ENCODE measurements around the gene CCDC74A.
"Not testable (repeated sequence)": the region's sequence is repeated elsewhere in the genome, so short reads cannot be mapped to it uniquely, and the experiment has no call there.

Gene CCDC74A

DNA sequence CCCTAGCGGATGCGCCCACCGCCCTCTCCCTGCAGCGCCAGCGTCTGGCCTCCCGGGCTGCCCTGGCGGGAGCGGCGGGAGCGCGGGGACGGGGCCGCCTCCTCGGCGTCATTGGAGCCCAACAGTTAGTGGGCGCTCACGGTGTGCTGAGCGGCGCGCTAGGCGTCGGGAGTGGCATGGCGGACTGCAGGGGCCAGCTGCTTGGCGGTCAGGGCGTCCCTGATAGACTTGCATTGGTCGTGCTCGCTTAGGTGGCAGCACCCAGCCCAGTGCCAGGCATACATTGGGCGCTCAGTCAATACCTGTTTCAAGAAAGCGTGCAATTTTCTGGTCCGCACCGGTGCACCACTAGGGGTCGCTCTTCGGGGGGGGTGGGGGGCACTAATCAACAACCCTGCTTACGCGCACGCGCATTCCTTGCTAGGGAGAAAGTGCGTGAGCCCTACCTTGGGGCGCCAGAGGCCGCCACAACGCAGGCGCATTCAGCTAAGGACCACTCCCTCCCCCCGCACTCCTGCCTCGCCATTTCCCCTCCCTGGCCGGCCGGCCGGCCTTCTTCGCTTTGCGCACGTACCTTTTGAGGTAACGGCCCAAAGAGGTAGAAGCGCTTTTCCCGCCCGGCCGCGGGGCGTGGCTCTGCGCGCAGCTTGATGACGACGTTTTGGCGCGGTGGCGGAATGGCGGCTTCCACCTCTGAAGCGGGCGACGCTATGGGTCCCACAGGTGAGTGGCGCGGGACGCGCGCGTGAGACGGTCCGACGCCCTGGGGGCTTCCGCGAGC lies 35.1 kb upstream of the CCDC74A start:
- peak; percentile 81 for ATAC-seq
- Mint-ChIP-seq H3K9me3 (no peaks in the 10 kb centered on the region), H3K4me1 (peaks cover 44% of the 10 kb centered on the region)

DNA sequence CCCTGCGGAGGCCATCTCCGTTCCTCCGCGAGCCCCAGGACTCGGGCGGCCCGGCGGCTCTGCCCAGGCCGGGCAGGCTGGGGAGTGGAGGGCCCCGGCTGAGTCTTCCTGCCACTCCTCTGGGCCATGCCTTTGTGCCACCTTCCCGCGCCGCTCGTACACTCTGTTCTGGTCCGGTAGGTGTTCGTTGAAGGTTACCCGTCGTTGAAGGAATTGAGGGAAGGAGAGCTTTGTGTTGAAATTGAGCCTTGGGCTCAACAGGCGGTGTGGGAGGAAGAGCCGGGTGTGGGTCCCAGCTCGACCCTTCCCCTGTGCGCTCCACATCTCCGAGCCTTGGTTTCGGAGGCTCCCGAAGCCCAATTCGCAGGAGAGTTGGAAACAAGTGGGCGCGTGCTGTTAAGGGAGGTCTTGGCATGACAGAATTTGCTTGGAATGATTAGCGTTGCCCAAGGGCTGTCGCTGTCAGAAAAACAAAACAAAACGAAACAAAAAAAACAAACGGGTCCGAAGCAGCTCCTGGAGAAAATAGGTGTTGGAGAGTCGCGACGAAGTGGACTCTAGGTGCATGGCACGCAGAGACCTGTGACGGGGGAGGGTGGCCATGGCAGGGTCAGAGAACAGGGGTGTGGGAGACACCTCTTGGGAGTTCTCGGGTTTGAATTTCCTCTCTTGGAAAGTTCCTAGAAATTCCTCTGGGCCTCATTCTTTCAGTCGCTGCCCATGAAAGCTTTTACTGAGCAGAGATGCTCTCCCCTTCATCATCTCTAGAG lies 34.3 kb upstream of the CCDC74A start:
- peaks cover 58% of the 10 kb centered on the region for H3K36me3 Mint-ChIP-seq
- no peak for DNase-seq (ENCODE audit: low spot score in 2 of 2)
- peak overlapping the region; percentile 98 for H3K27ac Mint-ChIP-seq
- peak overlapping the region; percentile 95 for H3K4me3 Mint-ChIP-seq
- H3K4me1 Mint-ChIP-seq, result peaks cover 44% of the 10 kb centered on the region
- ATAC-seq, result peak; percentile 42
- no peaks in the 10 kb centered on the region for H3K9me3 Mint-ChIP-seq

More for the DNA sequence above, 35.1 kb upstream of the CCDC74A start:
- Mint-ChIP-seq H3K36me3 (peaks cover 58% of the 10 kb centered on the region), H3K27ac (peak overlapping the region; percentile 98), H3K4me3 (peak overlapping the region; percentile 95)
- DNase-seq (ENCODE audit: low spot score in 2 of 2), result peak; percentile 91 to 96

DNA sequence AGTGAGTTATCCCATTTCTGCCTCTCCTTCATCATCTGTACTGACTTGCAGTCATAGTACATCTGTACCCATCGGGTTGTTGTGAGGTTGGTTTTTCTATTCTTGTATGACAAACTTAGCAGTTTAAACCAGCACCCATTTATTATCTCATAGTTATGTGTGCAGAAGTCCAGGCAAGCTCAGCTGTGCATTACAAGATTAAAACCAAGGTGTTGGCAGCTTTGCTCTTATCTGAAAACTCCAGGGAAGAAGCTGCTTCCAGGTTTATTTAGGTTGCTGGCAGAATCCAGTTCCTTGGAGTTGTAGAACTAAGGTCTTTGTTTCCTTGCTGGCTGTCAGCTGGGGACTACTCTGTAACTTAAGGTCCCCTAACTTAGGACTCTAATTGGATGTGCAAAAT lies 32.2 kb upstream of the CCDC74A start:
- Mint-ChIP-seq H3K27ac (peak overlapping the region; percentile 20), H3K36me3 (peaks cover 74% of the 10 kb centered on the region), H3K4me3 (peak overlapping the region; percentile 95), H3K4me1 (peaks cover 41% of the 10 kb centered on the region)
- not testable (repeated sequence) for H3K9me3 Mint-ChIP-seq; ATAC-seq; DNase-seq (ENCODE audit: low spot score in 2 of 2)

DNA sequence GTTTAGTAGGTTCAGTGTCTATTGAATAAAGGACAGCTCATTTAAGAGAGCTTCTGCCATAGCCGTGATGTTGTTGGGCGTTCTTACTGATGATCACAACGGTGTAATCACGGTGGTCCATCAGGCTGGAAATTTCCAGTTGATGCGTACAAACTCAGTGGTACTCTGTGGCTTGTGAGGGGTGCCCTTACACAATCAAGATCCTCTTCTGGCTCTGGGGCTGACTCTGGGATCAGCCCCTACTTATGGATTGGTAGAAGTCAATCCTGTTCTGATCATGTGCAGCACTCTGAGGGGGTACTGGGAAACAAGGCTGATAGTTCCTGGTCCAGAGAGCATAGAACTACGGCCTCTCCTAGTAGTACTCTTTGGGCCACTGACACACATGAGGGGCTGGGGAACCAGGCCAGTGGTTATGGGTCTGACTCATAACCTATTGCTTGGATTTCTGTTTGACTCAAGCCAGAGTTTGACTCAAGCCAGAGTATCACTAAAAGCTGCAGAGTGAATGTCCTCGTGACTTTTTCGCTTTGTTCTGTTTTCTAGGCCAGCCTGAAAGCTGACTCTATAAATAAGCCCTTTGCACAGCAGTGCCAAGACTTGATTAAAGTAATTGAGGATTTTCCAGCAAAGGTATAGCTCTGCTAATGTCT lies 29.2 kb upstream of the CCDC74A start:
- H3K9me3 Mint-ChIP-seq, result not testable (repeated sequence)
- peak overlapping the region; percentile 84 for H3K27ac Mint-ChIP-seq
- peaks cover 25% of the 10 kb centered on the region for H3K4me1 Mint-ChIP-seq
- H3K4me3 Mint-ChIP-seq, result peak overlapping the region; percentile 33
- DNase-seq (ENCODE audit: low spot score in 2 of 2) (peak in 1 of 2 donors; percentile 73), ATAC-seq (peak; percentile 99)
- peaks cover 84% of the 10 kb centered on the region for H3K36me3 Mint-ChIP-seq

DNA sequence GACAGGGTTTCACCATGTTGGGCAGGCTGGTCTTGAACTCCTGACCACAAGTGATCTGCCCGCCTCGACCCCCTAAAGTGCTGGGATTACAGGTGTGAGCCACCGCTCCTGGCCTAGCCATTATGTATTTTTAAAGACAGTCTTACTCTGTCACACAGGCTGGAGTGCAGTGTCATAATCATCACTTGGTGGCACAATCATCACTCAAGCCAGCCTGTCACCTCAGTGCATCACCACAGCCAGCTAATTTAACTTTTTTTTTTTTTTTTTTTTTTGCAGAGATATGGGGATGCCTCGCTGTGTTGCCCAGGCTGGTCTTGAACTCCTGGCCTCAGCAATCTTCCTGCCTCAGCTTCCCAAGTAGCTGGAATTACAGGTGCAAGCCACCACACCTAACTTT lies 24.1 kb upstream of the CCDC74A start:
- not testable (repeated sequence) for H3K9me3 Mint-ChIP-seq; DNase-seq (ENCODE audit: low spot score in 2 of 2); H3K27ac Mint-ChIP-seq; H3K4me3 Mint-ChIP-seq; ATAC-seq
- Mint-ChIP-seq H3K36me3 (peaks cover 98% of the 10 kb centered on the region), H3K4me1 (peaks cover 15% of the 10 kb centered on the region)

DNA sequence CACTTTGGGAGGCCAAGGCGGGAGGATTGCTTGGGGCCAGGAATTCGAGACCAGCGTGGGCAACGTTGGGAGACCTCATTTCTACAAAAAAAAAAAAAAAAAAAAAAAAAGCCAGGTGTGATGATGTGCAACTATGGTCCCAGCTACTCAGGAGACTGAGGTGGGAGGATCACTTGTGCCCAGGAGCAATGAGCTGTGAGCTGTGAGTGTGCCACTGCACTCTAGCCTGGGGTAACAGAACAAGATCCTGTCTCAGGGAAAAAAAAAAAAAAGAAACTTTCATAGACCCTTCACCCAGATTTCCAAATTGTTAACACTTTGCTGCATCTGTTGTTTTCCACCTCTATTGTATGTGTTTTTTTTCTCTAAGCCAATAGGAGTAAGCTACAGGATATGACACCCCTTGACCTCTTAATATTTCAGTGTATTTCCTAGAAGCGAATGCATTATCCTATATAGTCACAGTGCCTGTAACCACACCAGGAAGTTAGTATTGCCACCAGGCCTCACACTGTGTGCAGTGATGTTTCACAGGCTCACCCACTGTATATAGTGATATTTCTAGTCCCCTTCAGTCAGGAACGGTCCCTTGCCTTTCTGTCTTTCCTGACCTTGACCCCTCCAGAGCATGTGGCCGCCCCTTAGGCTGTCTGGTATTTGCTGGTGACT lies 23.5 kb upstream of the CCDC74A start:
- not testable (repeated sequence) for H3K4me3 Mint-ChIP-seq, H3K9me3 Mint-ChIP-seq

DNA sequence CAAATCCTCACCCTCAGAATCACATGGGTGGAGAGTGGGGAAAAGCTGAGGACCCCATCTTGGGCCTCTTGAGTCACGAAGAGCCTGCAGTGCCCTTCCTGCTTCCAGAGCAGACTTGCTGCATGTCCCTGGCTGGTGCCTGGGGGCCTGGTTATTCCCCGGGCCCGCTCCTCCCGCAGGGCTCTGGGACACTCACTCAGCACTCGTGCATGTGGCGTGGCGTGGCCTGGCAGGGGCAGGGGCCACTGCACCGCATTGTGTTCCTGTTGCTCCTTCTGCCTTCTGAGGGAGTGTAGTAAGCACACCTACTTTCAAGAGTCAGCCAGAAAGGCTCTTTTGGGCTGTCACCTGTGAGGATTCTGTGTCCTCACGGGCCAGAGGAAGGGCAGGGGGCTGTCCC lies 18.1 kb upstream of the CCDC74A start:
- Mint-ChIP-seq H3K4me1 (peaks cover 16% of the 10 kb centered on the region), H3K4me3 (no peak overlapping the region), H3K27ac (no peak overlapping the region), H3K9me3 (no peaks in the 10 kb centered on the region), H3K36me3 (peaks cover 82% of the 10 kb centered on the region)
- no peak for ATAC-seq
- no peak for DNase-seq (ENCODE audit: low spot score in 2 of 2)

More for the DNA sequence above, 23.5 kb upstream of the CCDC74A start:
- H3K27ac Mint-ChIP-seq; DNase-seq (ENCODE audit: low spot score in 2 of 2): not testable (repeated sequence)
- Mint-ChIP-seq H3K4me1 (peaks cover 11% of the 10 kb centered on the region), H3K36me3 (peaks cover 98% of the 10 kb centered on the region)
- ATAC-seq, result peak; percentile 90

DNA sequence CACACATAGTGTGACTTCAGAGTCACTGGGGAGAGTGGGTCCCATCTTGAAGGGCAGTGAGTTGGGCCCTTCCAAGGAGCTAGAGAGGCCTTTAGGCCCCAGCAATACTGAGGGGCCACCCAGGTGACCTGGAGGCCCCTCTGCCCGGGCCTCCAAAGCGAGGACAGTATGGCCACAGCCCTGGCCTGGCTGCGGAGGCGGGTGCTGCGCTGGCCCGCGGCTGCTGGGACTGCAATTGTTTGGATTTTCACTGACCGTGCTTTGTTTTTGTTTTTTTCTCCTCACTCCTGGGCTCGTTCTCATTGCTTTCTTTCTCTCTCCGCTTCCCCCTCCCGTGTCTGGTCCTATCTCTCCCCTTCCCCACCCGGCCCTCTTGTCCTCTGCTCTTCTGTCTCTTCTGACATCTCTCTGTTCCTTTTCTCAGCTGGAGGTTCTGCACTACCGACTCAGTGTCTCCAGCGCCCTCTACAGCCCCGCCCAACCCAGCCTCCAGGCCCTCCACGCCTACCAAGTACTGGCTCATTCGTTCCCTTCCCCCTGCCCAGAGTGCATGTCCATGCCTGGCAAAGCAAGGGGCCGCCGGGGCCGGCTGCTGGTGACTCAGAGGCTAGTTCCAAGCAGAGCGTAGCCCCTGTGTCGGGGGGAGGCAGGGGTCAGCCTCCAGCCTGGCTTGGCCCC lies 16.3 kb upstream of the CCDC74A start:
- H3K36me3 Mint-ChIP-seq, result peaks cover 74% of the 10 kb centered on the region
- ATAC-seq; DNase-seq (ENCODE audit: low spot score in 2 of 2); H3K9me3 Mint-ChIP-seq; H3K4me3 Mint-ChIP-seq: not testable (repeated sequence)
- H3K27ac Mint-ChIP-seq, result peak overlapping the region; percentile 88
- H3K4me1 Mint-ChIP-seq, result peaks cover 20% of the 10 kb centered on the region

DNA sequence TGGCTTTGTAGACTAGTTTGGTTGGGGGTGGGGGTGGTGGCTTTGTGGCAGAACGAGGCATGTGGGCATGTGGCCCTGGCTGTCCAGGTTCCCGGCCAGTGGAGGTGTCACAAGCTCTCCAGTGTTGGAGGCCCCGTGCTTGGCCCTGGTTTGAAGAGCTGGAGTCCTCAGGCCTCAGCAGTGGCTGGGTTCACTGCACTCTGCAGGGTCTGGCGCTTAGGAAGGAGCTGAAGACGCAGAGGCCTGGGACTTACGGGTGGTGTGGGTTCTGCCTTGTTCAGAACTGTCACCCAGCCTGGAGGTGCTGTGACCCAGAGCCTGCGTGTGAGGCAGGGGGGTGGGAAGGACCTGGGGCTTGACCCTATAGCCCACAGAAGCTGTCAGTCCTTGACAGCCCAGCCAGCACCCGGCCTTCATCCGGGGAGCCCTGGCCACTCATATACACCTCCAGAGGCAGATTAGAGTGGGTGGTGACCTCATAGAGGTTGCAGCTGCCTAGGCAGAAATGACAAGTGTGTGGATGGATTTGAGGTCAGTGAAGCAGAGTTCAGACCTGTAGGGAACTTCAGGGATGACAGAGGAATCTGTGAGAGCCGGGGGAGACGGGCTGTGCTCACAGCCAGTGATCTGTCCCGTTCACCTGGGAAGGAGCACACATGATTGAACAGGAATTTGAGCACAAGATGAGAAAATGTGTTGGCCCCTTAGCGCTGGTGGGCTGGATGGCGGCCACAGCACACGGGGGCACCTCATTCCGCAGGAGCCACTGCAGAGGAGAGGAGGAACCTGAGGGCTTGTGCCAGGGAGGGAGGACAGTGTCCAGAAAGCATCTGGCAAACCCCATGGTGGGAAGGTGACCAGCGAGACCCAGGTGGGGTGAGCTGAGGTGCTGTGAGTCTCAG lies 15.5 kb upstream of the CCDC74A start:
- DNase-seq (ENCODE audit: low spot score in 2 of 2); H3K9me3 Mint-ChIP-seq; H3K4me3 Mint-ChIP-seq; ATAC-seq: not testable (repeated sequence)
- Mint-ChIP-seq H3K27ac (peak overlapping the region; percentile 88), H3K4me1 (peaks cover 20% of the 10 kb centered on the region), H3K36me3 (peaks cover 71% of the 10 kb centered on the region)

DNA sequence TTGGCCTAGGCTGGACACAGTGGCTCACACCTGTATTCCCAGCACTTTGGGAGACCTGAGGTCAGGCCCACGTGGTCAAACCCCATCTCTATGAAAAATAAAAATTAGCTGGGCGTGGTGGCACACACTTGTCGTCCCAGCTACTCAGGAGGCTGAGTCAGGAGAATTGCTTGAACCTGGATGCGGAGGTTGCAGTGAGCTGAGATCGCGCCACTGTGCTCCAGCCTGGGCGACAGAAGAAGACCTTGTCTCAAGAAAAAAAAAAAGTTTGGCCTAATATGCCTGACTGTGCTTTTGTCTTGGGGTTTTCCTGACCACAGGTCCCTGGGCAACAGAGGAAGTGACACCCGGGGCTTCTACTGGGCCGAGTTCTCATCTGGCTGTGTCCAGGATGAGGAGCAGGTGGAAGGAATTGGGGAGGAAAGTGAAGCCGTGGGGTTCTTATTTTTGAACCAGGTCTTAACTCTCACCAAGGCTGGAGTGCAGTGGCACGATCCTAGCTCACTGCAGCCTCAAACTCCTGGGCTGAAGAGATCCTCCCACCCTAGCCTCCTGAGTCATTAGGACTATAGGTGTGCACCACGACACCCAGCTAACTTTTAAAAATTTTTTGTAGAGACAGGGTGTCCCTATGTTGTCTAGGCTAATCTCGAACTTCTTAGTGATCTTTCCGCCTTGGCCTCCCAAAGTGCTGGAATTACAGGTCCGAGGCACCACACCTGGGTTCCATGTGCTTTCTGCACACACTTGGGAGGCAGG lies 13.1 kb upstream of the CCDC74A start:
- Mint-ChIP-seq H3K36me3 (peaks cover 66% of the 10 kb centered on the region), H3K27ac (peak overlapping the region; percentile 50), H3K4me1 (peaks cover 20% of the 10 kb centered on the region)
- DNase-seq (ENCODE audit: low spot score in 2 of 2); H3K4me3 Mint-ChIP-seq; H3K9me3 Mint-ChIP-seq: not testable (repeated sequence)
- ATAC-seq, result peak; percentile 43

DNA sequence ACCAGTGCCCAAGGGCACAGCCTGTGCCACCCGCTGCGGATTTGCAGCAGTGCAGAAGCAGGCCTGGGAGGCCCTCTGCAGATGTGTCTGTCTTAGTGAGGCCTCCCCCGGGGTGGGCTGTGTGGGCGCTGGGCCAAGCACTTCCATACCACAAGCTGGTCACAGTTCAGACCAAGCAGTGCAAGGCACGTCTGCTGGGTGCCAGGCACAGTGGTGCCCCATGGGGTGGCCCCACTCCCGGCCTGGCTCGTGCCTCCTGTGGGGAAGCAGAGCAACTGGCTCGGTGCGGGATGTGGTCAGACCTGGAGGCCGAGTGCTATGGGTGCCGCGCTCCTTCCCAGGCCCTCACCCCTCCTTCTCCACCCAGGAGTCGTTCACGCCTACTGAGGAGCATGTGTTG lies 12.5 kb upstream of the CCDC74A start:
- Mint-ChIP-seq H3K36me3 (peaks cover 66% of the 10 kb centered on the region), H3K27ac (peak overlapping the region; percentile 50), H3K4me1 (peaks cover 20% of the 10 kb centered on the region)
- not testable (repeated sequence) for DNase-seq (ENCODE audit: low spot score in 2 of 2); ATAC-seq; H3K4me3 Mint-ChIP-seq; H3K9me3 Mint-ChIP-seq

DNA sequence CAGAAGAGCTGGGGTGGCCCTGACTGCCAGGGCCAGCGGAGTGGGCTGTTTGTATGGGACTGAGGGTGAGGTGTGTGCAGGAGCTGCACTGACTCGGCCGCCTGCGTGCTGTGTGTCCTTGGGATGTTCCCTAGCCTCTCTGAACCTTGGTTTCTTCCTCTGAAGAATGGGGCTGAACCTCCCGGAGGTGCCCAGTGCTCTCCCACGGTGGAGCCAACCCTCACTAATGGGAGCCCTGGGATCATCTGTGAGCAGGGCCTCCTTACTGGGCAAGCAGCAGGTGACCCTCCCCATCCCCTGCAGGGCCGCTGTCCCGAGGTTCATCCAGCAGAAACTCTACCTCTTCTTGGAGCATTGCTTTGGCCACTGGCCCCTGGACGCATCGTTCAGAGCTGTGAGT lies 11.7 kb upstream of the CCDC74A start:
- H3K27ac Mint-ChIP-seq, result peak overlapping the region; percentile 52
- DNase-seq (ENCODE audit: low spot score in 2 of 2), result no peak
- no peak for ATAC-seq

DNA sequence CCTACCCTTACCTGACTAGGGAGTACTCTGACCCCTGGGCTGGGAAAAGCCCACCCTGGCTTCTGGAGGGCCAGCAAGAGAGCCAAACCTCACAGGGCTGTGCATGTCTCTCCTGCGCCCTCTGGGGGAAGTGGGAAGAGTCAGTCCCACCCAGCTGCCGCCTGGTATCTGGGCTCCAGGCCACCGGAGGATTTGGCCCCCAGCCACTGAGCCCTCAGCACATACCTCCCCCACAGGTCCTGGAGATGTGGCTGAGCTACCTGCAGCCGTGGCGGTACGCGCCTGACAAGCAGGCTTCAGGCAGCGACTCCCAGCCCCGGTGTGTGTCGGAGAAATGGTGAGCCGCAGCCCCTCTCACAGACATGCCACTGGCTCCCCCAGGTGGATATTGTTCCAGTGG lies 11.1 kb upstream of the CCDC74A start:
- Mint-ChIP-seq H3K36me3 (peaks cover 70% of the 10 kb centered on the region), H3K4me1 (peaks cover 20% of the 10 kb centered on the region), H3K27ac (peak overlapping the region; percentile 48)
- not testable (repeated sequence) for ATAC-seq; H3K9me3 Mint-ChIP-seq; DNase-seq (ENCODE audit: low spot score in 2 of 2); H3K4me3 Mint-ChIP-seq

More for the DNA sequence above, 11.7 kb upstream of the CCDC74A start:
- H3K4me1 Mint-ChIP-seq, result peaks cover 20% of the 10 kb centered on the region
- peaks cover 69% of the 10 kb centered on the region for H3K36me3 Mint-ChIP-seq
- no peaks in the 10 kb centered on the region for H3K9me3 Mint-ChIP-seq
- no peak overlapping the region for H3K4me3 Mint-ChIP-seq
